D721Med (cell line): ENCODE data around the gene LRMDA.

Experiments
- DNase-seq: peaks from one replicate; pipeline ENCODE4 v3.0.0; 2011; ENCODE audit warnings: low spot score; ENCODE audit not compliant: insufficient read length
- FAIRE-seq: peaks from 2 replicates; lab custom pipeline; 2011; peaks lifted over from hg19 to GRCh38; lab: Jason Lieb, UNC
- CTCF ChIP-seq: IDR thresholded peaks from 2 replicates; pipeline ENCODE4 v1.5.1; 2012; ENCODE audit warnings: mild to moderate bottlenecking, control low read depth; ENCODE audit not compliant: insufficient read depth; ENCODE audit errors: missing control alignments

The LRMDA gene

GRCh38 chr10:76111986-76112825, 680.8 kb downstream of the LRMDA start:
- FAIRE-seq (no peak), DNase-seq (no peak)
- TF ChIP-seq CTCF = no peak

DNA sequence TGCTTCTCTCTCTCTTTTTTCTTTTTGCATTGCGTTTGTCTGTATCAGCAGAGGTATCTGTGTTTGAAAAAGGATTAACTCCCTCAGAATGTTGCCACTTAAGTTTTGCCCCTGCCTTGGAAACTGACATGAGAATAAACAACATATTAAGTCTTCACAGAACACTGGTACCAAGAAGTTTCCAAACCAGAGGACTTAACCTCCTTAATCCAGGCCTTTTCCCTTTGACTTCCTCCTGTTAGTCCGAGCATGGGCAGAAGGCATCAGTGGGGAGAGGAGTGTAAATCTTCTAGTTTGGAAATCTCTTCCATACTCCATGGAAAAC, 681.4 kb downstream of the LRMDA start:
- no peak for TF ChIP-seq CTCF
- no peak for FAIRE-seq
- no peak for DNase-seq

DNA sequence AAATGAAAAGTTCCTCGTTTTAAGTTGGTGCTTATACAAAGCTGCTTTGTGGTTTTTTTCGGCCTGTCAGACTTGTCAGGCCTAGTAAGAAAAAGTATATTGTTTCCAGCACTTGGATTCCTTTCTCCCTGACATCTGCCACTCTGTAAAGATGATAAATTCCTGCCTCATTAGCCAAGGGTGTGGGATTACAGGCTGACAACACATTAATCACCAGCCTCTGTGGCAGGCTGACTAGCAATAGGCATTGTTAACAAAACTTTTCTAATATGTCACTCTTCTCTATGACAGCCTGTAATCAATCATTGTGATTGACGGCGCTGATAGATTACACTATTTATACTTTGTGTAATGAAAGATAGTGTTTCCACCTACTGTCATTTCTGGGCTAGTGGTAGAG, 682.5 kb downstream of the LRMDA start:
- FAIRE-seq (no peak), DNase-seq (no peak)
- no peak for TF ChIP-seq CTCF

DNA sequence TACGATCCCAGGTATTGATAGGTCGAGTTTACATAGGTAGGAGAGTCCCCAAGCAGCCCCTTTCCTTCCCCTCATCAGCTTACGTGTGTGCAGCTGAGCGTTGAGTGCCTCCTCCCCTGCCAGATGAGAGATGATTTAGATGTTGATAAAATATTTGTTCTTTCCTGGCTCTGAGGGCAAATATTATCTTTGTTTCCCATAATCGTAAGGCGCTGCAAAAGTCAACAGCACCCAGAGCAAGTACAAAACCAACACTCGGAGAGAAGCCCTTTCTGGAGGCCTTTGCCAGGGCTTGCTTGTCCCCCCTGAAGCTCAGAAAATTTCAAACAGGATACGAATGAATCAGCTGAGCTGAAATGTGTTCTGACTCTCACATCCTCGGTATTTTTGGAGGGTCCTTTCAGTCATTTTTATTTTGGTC, 683.2 kb downstream of the LRMDA start:
- DNase-seq (no peak), FAIRE-seq (no peak)
- no peak for TF ChIP-seq CTCF

DNA sequence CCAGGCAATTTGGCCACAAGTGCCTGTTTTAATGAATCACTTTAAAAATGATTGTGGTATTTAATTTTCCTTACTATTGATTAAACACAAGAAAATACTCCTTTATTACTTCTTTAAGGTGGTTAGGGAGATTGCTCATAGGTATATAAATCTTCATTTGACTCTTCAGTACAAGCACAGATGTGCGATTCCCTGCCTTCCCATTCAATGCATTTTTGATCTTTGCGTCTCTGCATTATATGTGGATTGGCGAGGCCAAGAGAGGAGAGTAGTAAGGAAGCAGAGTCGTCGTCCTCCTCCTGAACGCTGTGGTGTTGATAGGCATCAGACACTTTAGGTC, 683.7 kb downstream of the LRMDA start:
- FAIRE-seq (no peak), DNase-seq (no peak)
- TF ChIP-seq CTCF = no peak

- FAIRE-seq (no peak), DNase-seq (no peak)
- no peak for TF ChIP-seq CTCF
Observed at GRCh38 chr10:76115471-76116155, 684.2 kb downstream of the LRMDA start.

GRCh38 chr10:76116523-76116922, 685.1 kb downstream of the LRMDA start:
- TF ChIP-seq CTCF = no peak
- no peak for DNase-seq
- no peak for FAIRE-seq
